Renal cortical epithelial cell (primary cell): ENCODE data around the gene KCNMA1. TPM values are rescaled to one million over a fixed set of nuclear protein-coding genes. Genes with fewer than 3 reads are reported as not detected.
A peak's percentile ranks its signal among the peaks of the same experiment; 100 is the strongest.
"Not testable (repeated sequence)": the region's sequence is repeated elsewhere in the genome, so short reads cannot be mapped to it uniquely, and the experiment has no call there.

Experiments
- DNase-seq: peaks from one replicate; pipeline ENCODE4 v3.0.0-alpha.2; 2011; ENCODE audit warnings: low read depth
- total RNA-seq: library from RNA; depleted of rRNA; stranded (reverse); fragments of >200 nt; gene quantifications from 2 replicates; pipeline ENCODE4 v1.2.3, GENCODE V29; 2014

KCNMA1 gene
- total RNA-seq, 1 donor from 2014 or later, result 12.9 TPM

- DNase-seq, result no peak
Measured at GRCh38 chr10:77583527-77583926, 54.1 kb downstream of the KCNMA1 start.

- DNase-seq, result peak; percentile 86
Measured at GRCh38 chr10:77582710-77583115, 54.9 kb downstream of the KCNMA1 start.

GRCh38 chr10:77581738-77582137 lies 55.9 kb downstream of the KCNMA1 start:
- DNase-seq, result no peak

GRCh38 chr10:77580482-77580881 lies 57.1 kb downstream of the KCNMA1 start:
- DNase-seq, result no peak

- DNase-seq, result peak; percentile 81
Measured at GRCh38 chr10:77578583-77579227, 58.9 kb downstream of the KCNMA1 start.

- no peak for DNase-seq
Measured at GRCh38 chr10:77577666-77578229, 59.9 kb downstream of the KCNMA1 start.

- no peak for DNase-seq
Measured at GRCh38 chr10:77576444-77577032, 61.1 kb downstream of the KCNMA1 start.

GRCh38 chr10:77576007-77576367 lies 61.6 kb downstream of the KCNMA1 start:
- DNase-seq, result no peak

GRCh38 chr10:77575271-77576006 lies 62.2 kb downstream of the KCNMA1 start:
- DNase-seq, result no peak

GRCh38 chr10:77574438-77574837 lies 63.2 kb downstream of the KCNMA1 start:
- no peak for DNase-seq

- DNase-seq, result not testable (repeated sequence)
Measured at GRCh38 chr10:77572520-77572919, 65.1 kb downstream of the KCNMA1 start.

GRCh38 chr10:77571490-77571889 lies 66.1 kb downstream of the KCNMA1 start:
- no peak for DNase-seq

- no peak for DNase-seq
Measured at GRCh38 chr10:77566914-77567566, 70.6 kb downstream of the KCNMA1 start.

GRCh38 chr10:77566236-77566635 lies 71.4 kb downstream of the KCNMA1 start:
- DNase-seq, result no peak

GRCh38 chr10:77565590-77566023 lies 72.0 kb downstream of the KCNMA1 start:
- no peak for DNase-seq

- DNase-seq, result peak; percentile 55
Measured at GRCh38 chr10:77564731-77565589, 72.6 kb downstream of the KCNMA1 start.

- DNase-seq, result peak; percentile 28
Measured at GRCh38 chr10:77563638-77564270, 73.9 kb downstream of the KCNMA1 start.

- no peak for DNase-seq
Measured at GRCh38 chr10:77562742-77563141, 74.9 kb downstream of the KCNMA1 start.

GRCh38 chr10:77561991-77562390 lies 75.6 kb downstream of the KCNMA1 start:
- no peak for DNase-seq

- DNase-seq, result no peak
Measured at GRCh38 chr10:77560471-77560870, 77.1 kb downstream of the KCNMA1 start.

- DNase-seq, result no peak
Measured at GRCh38 chr10:77560052-77560451, 77.6 kb downstream of the KCNMA1 start.
